Sigmoid colon (tissue), 7 donors: ENCODE data around the gene TMX1. TPM values are rescaled to one million over a fixed set of nuclear protein-coding genes. Genes with fewer than 3 reads are reported as not detected.

Source experiments
- DNase-seq: peaks from one replicate; pipeline ENCODE4 v3.0.0-alpha.2; 2019
- H3K27ac ChIP-seq, 4 donors: fragments of 200-600 bp; sonication (generic); one replicate each; pipeline ENCODE4 v1.5.1; 2016 to 2019; ENCODE audit warnings: mild to moderate bottlenecking in 1 of 4
- H3K27me3 ChIP-seq, 3 donors: fragments of 200-600 bp; sonication (generic); one replicate each; pipeline ENCODE4 v1.5.1; 2019; ENCODE audit warnings: mild to moderate bottlenecking in 1 of 3
- H3K36me3 ChIP-seq, 4 donors: fragments of 200-600 bp; sonication (generic); one replicate each; pipeline ENCODE4 v1.5.1; 2016 to 2019
- H3K4me1 ChIP-seq, 4 donors: fragments of 200-600 bp; sonication (generic); one replicate each; pipeline ENCODE4 v1.5.1; 2017 to 2019
- H3K4me3 ChIP-seq, 4 donors: fragments of 200-600 bp; sonication (generic); one replicate each; pipeline ENCODE4 v1.5.1; 2017 to 2019; ENCODE audit warnings: mild to moderate bottlenecking in 2 of 4, moderate library complexity in 1 of 4
- H3K9me3 ChIP-seq, 4 donors: fragments of 200-600 bp in 3 of 4; sonication (generic) in 3 of 4; one replicate each; pipeline versions ENCODE4 v1.5.1 to v1.6.1; 2013 to 2019
- CTCF ChIP-seq, 4 experiments: fragments of 450-650 bp in 3 of 4; fragments of 200-600 bp in 1 of 4; IDR thresholded peaks; one replicate each; pipeline ENCODE4 v1.5.1; 2016 to 2019; ENCODE audit warnings: antibody characterized with exemption in 4 of 4, mild to moderate bottlenecking in 3 of 4, moderate library complexity in 2 of 4
- EP300 ChIP-seq, 4 donors: sonication (generic); formaldehyde crosslinking; IDR thresholded peaks; one replicate each; pipeline ENCODE4 v1.6.1; 2017; ENCODE audit warnings: antibody characterized with exemption in 4 of 4
- POLR2A ChIP-seq, 2 donors: fragments of 450-650 bp; IDR thresholded peaks; one replicate each; pipeline ENCODE4 v1.6.1; 2016; ENCODE audit warnings: antibody characterized with exemption in 2 of 2, mild to moderate bottlenecking in 2 of 2, moderate library complexity in 2 of 2
- POLR2AphosphoS5 ChIP-seq, 4 donors: sonication (generic); formaldehyde crosslinking; IDR thresholded peaks; one replicate each; pipeline ENCODE4 v1.6.1; 2017; ENCODE audit warnings: antibody characterized with exemption in 4 of 4
- WGBS, 2 donors: extraction: QIAGEN DNeasy Blood & Tissue Kit; methylation state at CpG; one replicate each; pipeline ENCODE4 v1.1.7; 2013; 5-methylcytosine and 5-hydroxymethylcytosine counted together
- intact Hi-C: fragments of 100-400 bp; cut with DNase I; formaldehyde crosslinking; loops from one replicate; pipeline ENCODE4 v1.15.1; 2023
- polyA plus RNA-seq, 3 donors: library from polyadenylated mRNA; stranded (reverse); fragments of 200-250 nt; gene quantifications; one replicate each; pipeline ENCODE4 v1.2.3, GENCODE V29; 2013
- total RNA-seq, 4 donors: library from RNA; depleted of rRNA; stranded (reverse); fragments of >200 nt; gene quantifications; one replicate each; pipeline ENCODE4 v1.1.0, GENCODE V29; 2016
- donor health status: healthy with polysubstance abuse.
- donor health status: Bipolar disorder and iron deficiency.
- donor health status: healthy.

TMX1 gene
- total RNA-seq (10 to 100 TPM; 21.2 to 38.3 (median 27.7) TPM), polyA plus RNA-seq (10 to 100 TPM in 1 of 3 donors, 1 to 10 TPM in 2; 5.4 to 18.2 (median 6.9) TPM)

- peaks cover 0 to 25% (median 20%) of the 10 kb centered on the region in 4 donors for H3K4me1 ChIP-seq
- no peaks in the 10 kb centered on the region for H3K36me3 ChIP-seq
- WGBS, 2 donors: 0 to 1% methylated on average over 65 of the region's 65 CpGs
- intact Hi-C loops: loop anchor here (5.0 to 10.0 kb wide), 2 partner anchors 412 to 1315 kb away; partner anchors contain the start of genes FRMD6, GPR137C and TXNDC16
- DNase-seq: peak; percentile 99
- H3K27ac ChIP-seq: peak within 1 kb of the TSS; percentile 85 to 88 (median 86)
- H3K4me3 ChIP-seq: peak within 1 kb of the TSS; percentile 81 to 97 (median 91)
- no peaks in the 10 kb centered on the region for H3K9me3 ChIP-seq
- TF ChIP-seq POLR2AphosphoS5 (IDR thresholded peaks at IDR 0.05): peak; percentile 84 to 96 (median 96)
- TF ChIP-seq EP300 (IDR thresholded peaks at IDR 0.05): peak in 1 of 4 donors; percentile 7
- TF ChIP-seq POLR2A (IDR thresholded peaks at IDR 0.05): peak; percentile 81 to 84
- no peak for TF ChIP-seq CTCF (IDR thresholded peaks at IDR 0.05)
- H3K27me3 ChIP-seq: no peaks in the 10 kb centered on the region
Observed at GRCh38 chr14:51239813-51240803, at the start of gene TMX1. Gene TMX1 (plus strand): TSS chr14:51240247. CDS start chr14:51240293, 46 bp downstream.

GRCh38 chr14:51201890-51202289 lies 38.2 kb upstream of the TMX1 start:
- intact Hi-C loops: no loop called here
- no peaks in the 10 kb centered on the region for H3K9me3 ChIP-seq
- 88 to 95% methylated on average over 2 of the region's 2 CpGs for WGBS, 2 donors

GRCh38 chr14:51202914-51203665 lies 37.0 kb upstream of the TMX1 start:
- Histone ChIP-seq H3K4me1 (no peaks in the 10 kb centered on the region), H3K27ac (no peak overlapping the region), H3K4me3 (no peak overlapping the region), H3K27me3 (no peaks in the 10 kb centered on the region), H3K9me3 (no peaks in the 10 kb centered on the region), H3K36me3 (no peaks in the 10 kb centered on the region)
- intact Hi-C loops: no loop called here
- no peak for DNase-seq
- TF ChIP-seq CTCF (IDR thresholded peaks at IDR 0.05): no peak
- TF ChIP-seq EP300 (IDR thresholded peaks at IDR 0.05): no peak
- no peak for TF ChIP-seq POLR2AphosphoS5 (IDR thresholded peaks at IDR 0.05)
- no peak for TF ChIP-seq POLR2A (IDR thresholded peaks at IDR 0.05)
- 68 to 82% methylated on average over 5 of the region's 5 CpGs for WGBS, 2 donors

More at GRCh38 chr14:51201890-51202289, 38.2 kb upstream of the TMX1 start:
- no peaks in the 10 kb centered on the region for H3K27me3 ChIP-seq
- no peak for DNase-seq
- H3K27ac ChIP-seq: no peak overlapping the region
- H3K36me3 ChIP-seq: no peaks in the 10 kb centered on the region
- TF ChIP-seq EP300 (IDR thresholded peaks at IDR 0.05): no peak
- no peak for TF ChIP-seq CTCF (IDR thresholded peaks at IDR 0.05)
- no peak for TF ChIP-seq POLR2A (IDR thresholded peaks at IDR 0.05)
- TF ChIP-seq POLR2AphosphoS5 (IDR thresholded peaks at IDR 0.05): no peak
- no peak overlapping the region for H3K4me3 ChIP-seq
- no peaks in the 10 kb centered on the region for H3K4me1 ChIP-seq

- intact Hi-C loops: no loop called here
- TF ChIP-seq POLR2A (IDR thresholded peaks at IDR 0.05) (no peak), CTCF (IDR thresholded peaks at IDR 0.05) (no peak), EP300 (IDR thresholded peaks at IDR 0.05) (no peak), POLR2AphosphoS5 (IDR thresholded peaks at IDR 0.05) (no peak)
Observed at GRCh38 chr14:51203881-51204280, 36.2 kb upstream of the TMX1 start.

More at GRCh38 chr14:51203881-51204280, 36.2 kb upstream of the TMX1 start:
- H3K27ac ChIP-seq: no peak overlapping the region
- H3K27me3 ChIP-seq: no peaks in the 10 kb centered on the region
- H3K9me3 ChIP-seq: no peaks in the 10 kb centered on the region
- no peak overlapping the region for H3K4me3 ChIP-seq
- DNase-seq: no peak
- no peaks in the 10 kb centered on the region for H3K36me3 ChIP-seq
- 90 to 98% methylated on average over 3 of the region's 3 CpGs for WGBS, 2 donors
- H3K4me1 ChIP-seq: no peaks in the 10 kb centered on the region
